CD8-positive, alpha-beta memory T cell (primary cell): ENCODE results near the gene BAZ2A. TPM values are rescaled to one million over a fixed set of nuclear protein-coding genes. Genes with fewer than 3 reads are reported as not detected.

Experiments
- CTCF ChIA-PET: fragments of 350-600 bp; sonication (Branson Sonifier 250); formaldehyde crosslinking; loops from one replicate; lab custom pipeline; 2021; ENCODE audit warnings: antibody characterized with exemption; lab: Charles Lee
- POLR2A ChIA-PET: fragments of 350-600 bp; sonication (Branson Sonifier 250); formaldehyde crosslinking; loops from one replicate; lab custom pipeline; 2021; ENCODE audit warnings: antibody characterized with exemption; lab: Charles Lee
- DNase-seq, 5 donors: peaks; one replicate each; pipeline versions ENCODE4 v3.0.0 to v3.0.0-alpha.2; 2020 to 2022; ENCODE audit warnings: mixed read lengths in 1 of 5
- H3K27ac ChIP-seq: one replicate; pipeline ENCODE4 v1.7.0; 2013; ENCODE audit warnings: low read depth, mild to moderate bottlenecking, low read length, moderate library complexity
- H3K27me3 ChIP-seq: 2 replicates; pipeline ENCODE4 v1.7.0; 2013; ENCODE audit warnings: low read length, mild to moderate bottlenecking; ENCODE audit not compliant: insufficient read depth, poor library complexity, severe bottlenecking
- H3K36me3 ChIP-seq: 2 replicates; pipeline ENCODE4 v1.7.0; 2013; ENCODE audit warnings: mild to moderate bottlenecking, low read length, moderate library complexity; ENCODE audit not compliant: insufficient read depth
- H3K4me1 ChIP-seq: 2 replicates; pipeline ENCODE4 v1.7.0; 2013; ENCODE audit warnings: mild to moderate bottlenecking, low read length, moderate library complexity; ENCODE audit not compliant: insufficient read depth
- H3K4me3 ChIP-seq: 2 replicates; pipeline ENCODE4 v1.7.0; 2013; ENCODE audit warnings: mild to moderate bottlenecking, low read length
- H3K9me3 ChIP-seq: 2 replicates; pipeline ENCODE4 v1.7.0; 2013; ENCODE audit warnings: mild to moderate bottlenecking, low read length
- H3K27ac Mint-ChIP-seq, 8 donors: one replicate each; pipeline ENCODE4 v1.8.0; 2020 to 2021; ENCODE audit warnings: mixed read lengths in 8 of 8, mild to moderate bottlenecking in 6 of 8, inconsistent platforms in 3 of 8, moderate library complexity in 3 of 8
- H3K27me3 Mint-ChIP-seq, 2 donors: one replicate each; pipeline ENCODE4 v1.8.0; 2020 to 2021; ENCODE audit warnings: mixed read lengths in 2 of 2, mild to moderate bottlenecking in 1 of 2, moderate library complexity in 1 of 2
- H3K36me3 Mint-ChIP-seq, 3 donors: one replicate each; pipeline ENCODE4 v1.8.0; 2020 to 2021; ENCODE audit warnings: mixed read lengths in 3 of 3, inconsistent platforms in 1 of 3, mild to moderate bottlenecking in 1 of 3
- H3K4me1 Mint-ChIP-seq, 3 donors: one replicate each; pipeline ENCODE4 v1.8.0; 2020 to 2021; ENCODE audit warnings: mixed read lengths in 3 of 3, inconsistent platforms in 1 of 3, mild to moderate bottlenecking in 1 of 3
- H3K4me3 Mint-ChIP-seq, 7 donors: one replicate each; pipeline ENCODE4 v1.8.0; 2020 to 2021; ENCODE audit warnings: mixed read lengths in 7 of 7, mild to moderate bottlenecking in 6 of 7, moderate library complexity in 4 of 7, inconsistent platforms in 2 of 7
- H3K9me3 Mint-ChIP-seq, 5 donors: one replicate each; pipeline ENCODE4 v1.8.0; 2020 to 2022; ENCODE audit warnings: mixed read lengths in 5 of 5, mild to moderate bottlenecking in 3 of 5, moderate library complexity in 2 of 5, inconsistent platforms in 1 of 5
- polyA plus RNA-seq: library from polyadenylated mRNA; unstranded; fragments of 300-500 nt; fragmentation: Illumina TruSeq; gene quantifications from one replicate; pipeline ENCODE4 v1.2.3, GENCODE V29; 2021
- total RNA-seq, 2 experiments: library from RNA; stranded (reverse); gene quantifications; one replicate each; pipeline ENCODE4 v1.2.3, GENCODE V29; 2021

Gene BAZ2A
- total and polyA plus RNA-seq, 3 experiments from 2014 or later = 36.4 to 89.1 (median 87.3) TPM

DNA sequence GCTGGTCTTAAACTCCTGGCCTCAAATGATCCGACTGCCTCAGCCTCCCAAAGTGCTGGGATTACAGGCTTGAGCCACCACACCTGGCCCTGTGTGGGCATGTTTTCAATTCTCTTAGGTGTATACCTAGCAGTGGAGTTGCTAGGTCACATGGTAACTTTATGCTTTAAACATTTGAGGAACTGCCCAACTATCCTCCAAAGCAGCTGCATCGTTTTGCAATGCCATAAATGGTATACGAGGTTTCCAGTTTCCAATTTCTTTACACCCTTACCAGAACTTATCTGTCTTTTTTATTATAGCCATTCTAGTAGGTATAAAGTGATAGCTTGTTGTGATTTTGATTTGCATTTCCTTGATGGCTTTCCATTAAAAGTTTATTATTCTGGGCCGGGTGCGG is 83.4 kb downstream of the BAZ2A start:
- Histone ChIP-seq H3K27me3 (no peaks in the 10 kb centered on the region), H3K36me3 (no peaks in the 10 kb centered on the region), H3K9me3 (no peaks in the 10 kb centered on the region), H3K4me1 (no peaks in the 10 kb centered on the region), H3K4me3 (no peak overlapping the region), H3K27ac (no peak overlapping the region)
- H3K27ac Mint-ChIP-seq = no peak overlapping the region
- H3K4me1 Mint-ChIP-seq = no peaks in the 10 kb centered on the region
- DNase-seq = no peak
- ChIA-PET CTCF (interaction anchor here (0.6 kb wide), 1 partner anchor 138 kb away, joined by 4 read pairs; no protein-coding TSS in a partner anchor), POLR2A (no interaction called here)
- H3K27me3 Mint-ChIP-seq = no peaks in the 10 kb centered on the region
- H3K36me3 Mint-ChIP-seq = no peaks in the 10 kb centered on the region
- no peak overlapping the region for H3K4me3 Mint-ChIP-seq
- no peaks in the 10 kb centered on the region for H3K9me3 Mint-ChIP-seq

Other genes with a start within 250 kb of the BAZ2A start
- gene TIMELESS, start 180.9 kb downstream of the BAZ2A start, total RNA-seq = 10 to 100 TPM; 61.9 to 64.1 TPM
- 3.9 TPM for gene TIMELESS, start 180.9 kb downstream of the BAZ2A start, polyA plus RNA-seq
- gene MIP, start 175.7 kb downstream of the BAZ2A start, total RNA-seq = not detected
- 0.07 TPM for gene MIP, start 175.7 kb downstream of the BAZ2A start, polyA plus RNA-seq
- 1 to 10 TPM; 3.7 to 3.9 TPM for gene SPRYD4, start 161.7 kb downstream of the BAZ2A start, total RNA-seq
- 1.1 TPM for gene SPRYD4, start 161.7 kb downstream of the BAZ2A start, polyA plus RNA-seq
- gene GLS2, start 142.2 kb downstream of the BAZ2A start, total RNA-seq = 1 to 10 TPM; 2.3 to 2.5 TPM
- 3.2 TPM for gene GLS2, start 142.2 kb downstream of the BAZ2A start, polyA plus RNA-seq
- gene RBMS2, start 108.5 kb downstream of the BAZ2A start, total RNA-seq = 1 to 10 TPM; 3.5 to 4.7 TPM
- 1.4 TPM for gene RBMS2, start 108.5 kb downstream of the BAZ2A start, polyA plus RNA-seq
- gene ATP5F1B, start 15.7 kb upstream of the BAZ2A start, total RNA-seq = 100 to 1,000 TPM; 925 to 960 TPM
- 828 TPM for gene ATP5F1B, start 15.7 kb upstream of the BAZ2A start, polyA plus RNA-seq
- gene PTGES3, start 58.0 kb upstream of the BAZ2A start, total RNA-seq = 100 to 1,000 TPM; 431 to 437 TPM
- 242 TPM for gene PTGES3, start 58.0 kb upstream of the BAZ2A start, polyA plus RNA-seq
- gene NACA, start 95.0 kb upstream of the BAZ2A start, total RNA-seq = 1,000 to 10,000 TPM in 1 of 2 experiments, 100 to 1,000 TPM in 1; 957 to 1,017 TPM
- 1,079 TPM for gene NACA, start 95.0 kb upstream of the BAZ2A start, polyA plus RNA-seq
- gene PRIM1, start 122.0 kb upstream of the BAZ2A start, total RNA-seq = 10 to 100 TPM; 79.1 to 80.5 TPM
- 39.6 TPM for gene PRIM1, start 122.0 kb upstream of the BAZ2A start, polyA plus RNA-seq
- 1 to 10 TPM; 1.5 to 1.9 TPM for gene HSD17B6, start 133.0 kb upstream of the BAZ2A start, total RNA-seq
- gene HSD17B6, start 133.0 kb upstream of the BAZ2A start, polyA plus RNA-seq = 0.56 TPM